GM21576 (cell line): ENCODE results near the gene HMMR.

Experiments
- ATAC-seq: cut with Tn5 transposase; IDR thresholded peaks from one replicate; pipeline ENCODE4 v1.9.1; 2021; ENCODE audit warnings: mild to moderate bottlenecking, moderate library complexity; ENCODE audit not compliant: unreplicated experiment

The HMMR gene

DNA sequence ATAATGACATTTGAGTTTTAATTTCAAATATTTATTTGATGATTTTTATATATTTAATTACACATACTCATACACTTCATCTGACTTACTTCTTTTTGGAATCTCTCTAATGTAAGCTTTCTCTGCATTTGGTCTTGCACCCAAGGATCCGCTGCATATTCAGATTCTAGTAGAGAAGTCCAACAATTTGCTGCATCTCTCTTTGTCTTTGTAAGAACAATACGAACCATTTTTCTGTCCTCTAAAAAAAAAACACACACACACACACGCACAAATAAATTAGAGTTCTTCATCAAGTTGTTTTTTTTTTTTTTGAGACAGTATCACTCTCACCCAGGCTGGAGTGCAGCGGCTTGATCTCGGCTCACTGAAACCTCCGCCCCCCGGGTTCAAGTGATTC lies 3.6 kb upstream of the HMMR start:
- ATAC-seq: no peak

DNA sequence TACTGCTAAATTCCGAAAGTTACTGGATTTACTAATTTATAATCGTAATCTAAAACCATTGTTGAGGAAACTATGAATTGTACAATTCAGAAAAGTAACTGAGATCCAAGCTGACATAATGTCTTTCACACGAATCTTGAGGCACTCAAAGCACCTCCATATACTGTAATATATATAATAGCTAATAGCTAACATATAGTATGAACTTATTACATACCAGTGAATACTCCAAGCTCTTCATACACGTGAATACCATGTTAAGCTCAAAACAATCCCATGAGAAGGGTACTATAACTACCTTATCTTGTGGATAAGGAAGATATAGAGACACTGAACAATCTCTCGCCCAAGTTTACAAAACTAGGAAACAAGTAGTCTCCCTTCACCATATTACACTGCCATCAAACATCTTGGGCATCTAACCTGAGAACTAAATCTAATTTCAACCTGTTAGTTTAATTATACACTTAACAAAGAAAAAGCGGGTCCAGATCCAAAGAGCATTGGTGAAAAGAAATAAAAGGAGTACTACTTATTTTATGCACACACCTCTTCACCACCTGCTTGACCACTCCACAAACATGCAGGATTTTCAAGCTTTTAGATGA lies 1.6 kb upstream of the HMMR start:
- ATAC-seq: no peak

GRCh38 chr5:163459462-163459818 lies 992 bp upstream of the HMMR start:
- peak; percentile 6 for ATAC-seq

DNA sequence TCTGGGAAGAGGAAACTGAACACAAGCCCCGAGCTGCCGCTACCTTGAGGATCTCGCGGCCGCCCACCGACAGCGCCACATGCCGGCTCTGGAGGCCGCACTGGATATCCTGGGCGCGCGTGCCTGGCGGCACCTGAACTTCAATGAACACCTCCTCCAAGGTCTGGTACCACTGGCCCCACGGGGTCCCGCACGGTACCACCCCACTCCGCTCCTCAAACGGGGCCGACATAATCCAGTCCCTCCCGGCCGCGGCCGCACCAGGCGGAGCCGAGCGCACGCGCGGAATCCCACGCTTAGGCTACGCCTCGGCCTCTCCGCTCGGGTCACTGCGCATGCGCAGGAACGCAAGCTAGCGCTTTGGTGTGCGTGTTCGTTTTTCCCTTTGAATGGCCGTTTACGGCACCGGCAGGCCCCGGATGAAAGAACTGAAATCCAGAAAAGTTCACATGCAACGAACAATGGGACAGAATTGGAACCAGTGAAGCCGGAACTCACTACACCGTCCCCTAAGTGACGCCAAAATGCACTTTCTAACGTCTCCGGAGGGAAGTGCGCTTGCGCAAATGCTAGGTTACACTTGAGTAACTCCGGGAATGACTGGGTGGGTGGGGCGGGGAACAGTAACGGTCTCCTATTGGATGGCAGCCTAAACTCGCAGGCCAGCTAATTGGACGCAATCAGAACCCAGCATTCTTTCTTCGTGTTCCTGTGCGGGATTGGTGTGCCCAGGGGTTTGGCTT lies 442 bp upstream of the HMMR start, which contains the start of gene NUDCD2:
NUDCD2 (minus strand) TSS at position 284 of the 743 bp plus-strand sequence; CDS start at position 232, 52 bp downstream.
- ATAC-seq: peak; percentile 82

- no peak for ATAC-seq
Measured at GRCh38 chr5:163463063-163463435, 2.6 kb downstream of the HMMR start.

DNA sequence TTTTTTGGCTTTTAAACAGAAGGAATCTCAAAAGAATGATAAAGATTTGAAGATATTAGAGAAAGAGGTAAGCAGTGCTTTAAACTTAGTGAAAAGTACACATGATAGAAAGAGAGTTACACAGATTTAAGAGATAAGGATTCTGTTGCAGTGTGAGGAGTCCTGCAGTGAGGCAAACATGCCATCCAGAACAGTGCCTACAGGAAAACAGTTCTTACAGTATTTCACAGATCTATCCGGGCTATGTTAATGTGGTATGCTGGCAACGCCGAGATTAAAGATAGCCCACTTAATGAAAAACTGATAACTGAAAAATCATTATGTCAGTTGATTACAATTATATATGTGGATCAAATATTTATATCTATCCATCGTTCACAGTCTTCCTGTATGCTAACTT lies 7.2 kb downstream of the HMMR start:
- ATAC-seq: no peak

DNA sequence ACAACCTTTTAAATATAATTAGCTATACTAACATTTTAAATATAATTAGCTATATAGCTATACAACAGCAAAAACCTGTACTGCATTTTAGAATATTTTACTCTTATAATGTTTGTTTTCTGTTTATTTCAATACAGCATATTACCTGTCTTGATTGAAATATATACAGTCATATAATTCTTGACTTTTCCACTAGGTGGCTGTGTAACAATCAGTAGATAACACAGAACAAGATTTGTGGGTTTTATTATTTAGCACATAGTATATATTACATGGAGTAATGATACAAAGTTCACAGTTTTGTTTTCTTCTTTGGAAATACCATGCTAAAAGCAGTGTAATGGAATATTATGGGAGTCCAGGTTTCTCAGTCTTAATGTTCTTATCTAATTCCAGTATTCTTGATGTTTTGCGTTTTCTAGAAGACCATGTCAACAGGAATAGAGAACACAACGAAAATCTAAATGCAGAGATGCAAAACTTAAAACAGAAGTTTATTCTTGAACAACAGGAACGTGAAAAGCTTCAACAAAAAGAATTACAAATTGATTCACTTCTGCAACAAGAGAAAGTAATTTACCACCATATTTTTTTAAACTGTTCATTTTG lies 13.3 kb downstream of the HMMR start:
- peak; percentile 92 for ATAC-seq

- ATAC-seq: no peak
Measured at GRCh38 chr5:163475411-163475810, 15.0 kb downstream of the HMMR start.

GRCh38 chr5:163478126-163478981 lies 17.9 kb downstream of the HMMR start:
- no peak for ATAC-seq

DNA sequence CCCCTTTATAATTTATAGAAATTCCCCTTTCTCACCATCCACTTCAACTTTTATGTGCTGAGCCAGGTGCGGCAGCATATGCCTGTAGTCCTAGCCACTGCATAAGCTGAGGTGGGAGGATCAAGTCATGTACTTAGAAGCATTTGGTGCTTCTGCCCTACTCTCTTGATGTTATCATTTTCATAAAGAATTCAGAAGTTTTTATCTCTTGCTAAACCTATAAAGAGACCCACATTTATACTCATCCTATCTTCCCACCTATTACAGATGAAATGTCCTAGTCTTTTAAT lies 18.5 kb downstream of the HMMR start:
- ATAC-seq: no peak

DNA sequence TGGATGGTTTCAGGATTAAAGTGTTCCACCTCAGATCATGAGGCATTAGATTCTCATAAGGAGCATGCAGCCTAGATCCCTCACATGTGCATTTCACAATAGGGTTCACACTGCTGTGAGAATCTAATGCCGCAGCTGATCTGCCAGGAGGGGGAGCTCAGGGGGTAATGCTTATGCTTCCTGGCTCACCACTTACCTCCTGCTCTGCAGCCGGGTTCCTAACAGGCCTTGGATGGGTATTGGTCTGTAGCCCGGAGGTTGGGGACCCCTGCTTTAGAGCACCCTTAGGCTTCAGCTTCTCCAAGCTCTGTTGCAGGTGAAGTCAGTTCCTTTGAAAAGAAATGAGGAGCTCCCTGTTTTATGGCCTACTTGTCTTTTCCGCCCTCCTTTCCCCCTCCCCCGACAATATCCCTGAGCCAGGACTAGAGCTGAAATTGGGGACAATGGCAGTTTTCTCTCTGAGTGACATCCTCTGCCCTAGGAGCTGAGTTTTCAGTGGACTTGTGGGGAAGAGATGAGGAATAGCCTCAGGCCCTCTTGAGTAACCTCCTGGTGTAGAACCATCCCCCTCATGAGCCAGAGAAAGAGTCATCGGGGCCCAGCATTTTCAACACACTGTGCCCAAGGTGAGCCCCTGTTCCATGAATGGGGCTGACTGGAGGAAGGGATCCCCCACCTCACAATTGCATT lies 28.8 kb downstream of the HMMR start:
- ATAC-seq: no peak

- no peak for ATAC-seq
Measured at GRCh38 chr5:163489745-163490075, 29.3 kb downstream of the HMMR start.

GRCh38 chr5:163496286-163496685 lies 35.9 kb downstream of the HMMR start:
- ATAC-seq: no peak

DNA sequence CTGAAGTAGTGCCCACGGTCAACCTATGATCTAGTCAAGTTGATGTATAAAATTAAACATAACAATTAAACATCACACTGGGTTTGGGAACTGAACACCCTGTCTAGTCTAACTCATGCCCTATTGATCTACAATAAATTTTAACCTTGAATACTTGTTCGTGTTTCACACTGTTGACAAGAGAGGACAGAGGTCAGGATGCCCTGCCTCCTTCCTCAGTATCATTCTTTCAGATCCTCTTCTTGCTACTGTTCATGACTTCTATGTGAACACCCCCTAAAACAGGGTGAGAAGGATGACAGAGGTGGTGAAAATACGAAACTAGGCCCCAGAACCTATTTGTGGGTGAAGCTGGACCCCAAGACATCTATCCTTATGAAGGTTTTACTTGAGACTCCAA lies 36.9 kb downstream of the HMMR start:
- ATAC-seq: peak; percentile 62

DNA sequence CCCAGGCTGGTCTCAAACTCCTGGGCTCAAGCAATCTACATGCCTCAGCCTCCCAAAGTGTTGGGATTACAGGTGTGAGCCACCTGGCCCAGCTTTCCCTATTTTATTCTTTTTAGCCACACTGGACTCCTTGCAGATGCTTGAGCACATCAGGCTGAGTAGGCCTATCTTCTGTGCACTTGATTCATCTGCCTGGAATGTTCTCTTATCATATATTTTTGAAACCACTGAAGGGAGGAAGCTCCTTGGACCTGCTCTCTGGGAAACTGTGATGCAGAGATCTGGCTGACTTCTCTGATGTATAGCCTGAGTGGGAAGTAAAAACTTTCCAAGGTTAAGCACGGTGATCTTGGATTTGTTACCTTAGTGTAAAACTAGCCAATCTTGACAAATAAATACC lies 38.5 kb downstream of the HMMR start:
- ATAC-seq: no peak

DNA sequence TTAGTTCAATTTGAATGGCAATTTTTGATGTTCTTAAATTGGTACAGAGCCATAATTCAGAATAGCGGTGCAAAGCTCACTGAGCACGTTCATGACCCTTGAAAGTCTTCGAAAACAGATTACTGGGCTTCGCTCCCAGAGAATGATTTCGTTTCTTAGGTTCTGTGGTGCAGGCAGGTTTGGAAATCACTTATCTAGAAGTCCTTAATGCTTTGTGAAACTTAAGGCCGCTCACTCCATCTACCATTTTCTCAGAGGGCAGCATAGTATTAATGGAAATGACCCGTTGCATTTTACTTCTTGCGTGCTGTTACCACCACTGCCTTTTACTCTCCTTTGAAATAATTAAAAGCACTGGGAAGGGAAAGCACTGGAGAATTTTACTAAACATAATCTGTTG lies 42.1 kb downstream of the HMMR start:
- no peak for ATAC-seq

DNA sequence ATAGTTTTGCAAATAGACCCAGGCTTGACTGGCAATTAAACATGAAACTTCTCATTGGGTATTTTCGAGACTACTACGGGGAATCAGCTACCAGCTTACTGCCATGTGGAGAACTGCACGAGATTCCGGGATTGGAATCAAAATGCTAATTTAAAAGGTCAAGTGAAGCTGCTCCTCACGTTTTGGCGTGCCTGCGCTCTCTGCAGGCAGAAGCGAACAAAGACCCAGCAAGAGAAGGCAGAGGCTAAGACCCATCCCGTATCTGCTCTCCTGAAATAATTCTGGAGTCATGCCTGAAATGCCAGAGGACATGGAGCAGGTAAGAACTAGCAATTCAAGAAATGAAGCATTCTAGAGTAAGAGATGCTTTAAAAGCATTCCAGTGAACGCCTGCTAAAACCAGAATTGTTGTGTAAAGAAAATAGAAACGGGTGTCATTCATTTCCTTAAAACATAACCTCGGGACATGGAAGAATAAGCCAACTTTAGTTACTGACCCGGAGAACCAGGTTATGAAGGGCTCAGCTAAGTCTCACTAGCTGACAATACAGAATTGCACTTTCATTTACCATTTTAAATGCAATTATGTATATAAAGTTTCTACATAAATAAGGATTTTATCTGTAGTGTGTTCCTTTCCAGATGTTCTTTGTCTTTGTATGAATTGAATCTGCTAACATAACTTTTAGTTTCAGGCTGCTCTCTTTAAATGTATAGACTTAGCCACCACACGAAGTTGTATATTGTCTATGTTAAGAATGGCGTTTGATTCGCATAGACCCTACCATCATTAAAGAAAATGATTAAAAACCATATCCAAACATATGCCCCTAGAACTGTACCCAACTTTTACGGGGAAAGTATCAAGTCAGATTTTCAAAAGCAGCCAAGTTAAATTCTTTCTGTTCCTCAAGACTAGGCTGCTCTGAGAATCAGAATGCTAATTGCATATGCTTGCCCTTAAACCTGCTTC lies 43.0 kb downstream of the HMMR start:
- ATAC-seq: peak; percentile 13

DNA sequence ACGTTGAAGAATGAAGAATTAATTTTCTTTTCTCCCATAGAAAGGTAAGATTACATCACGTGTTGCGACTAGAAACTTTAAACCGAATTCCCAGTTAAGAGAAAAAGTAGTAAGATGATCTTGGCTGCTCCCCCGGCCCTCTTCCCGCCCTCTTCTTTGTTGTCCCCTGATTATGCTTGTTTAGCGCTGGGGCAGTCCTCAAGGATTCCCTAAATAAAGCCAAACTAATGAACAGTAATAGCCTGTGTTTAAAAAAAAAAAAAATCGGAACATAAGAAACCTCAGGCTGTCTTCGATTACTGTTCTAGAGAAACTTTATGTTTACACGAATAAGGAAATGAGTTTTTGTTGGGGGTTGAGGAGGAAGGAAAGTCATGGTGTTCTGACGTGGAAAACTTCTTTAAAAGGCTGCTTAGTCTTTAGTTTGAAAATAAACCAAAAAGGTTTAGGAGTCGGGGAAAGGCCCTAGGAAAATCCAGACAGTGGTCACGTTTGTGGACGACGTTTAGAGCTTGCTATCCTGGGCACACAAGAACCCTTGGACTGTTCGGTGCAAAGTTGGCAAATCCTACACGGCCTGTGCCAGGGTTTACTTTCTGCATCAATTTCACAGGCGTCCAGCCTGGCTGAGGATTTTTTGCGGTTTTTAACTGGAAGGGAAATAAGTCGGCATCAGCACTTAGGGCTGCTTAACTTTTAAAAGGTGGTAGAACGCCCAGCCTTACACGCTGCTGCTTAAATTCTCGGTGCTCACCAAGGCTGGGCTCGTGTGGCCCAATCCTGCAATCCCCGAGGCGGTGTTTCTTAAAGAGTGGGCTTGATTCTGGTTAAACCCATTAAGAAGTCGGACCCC lies 43.9 kb downstream of the HMMR start:
- ATAC-seq: no peak

- no peak for ATAC-seq
Measured at GRCh38 chr5:163505049-163505367, 44.6 kb downstream of the HMMR start.
